ENCODE results near the gene KCNK6.
"Not testable (repeated sequence)": the region's sequence is repeated elsewhere in the genome, so short reads cannot be mapped to it uniquely, and the experiment has no call there.

Gene KCNK6

DNA sequence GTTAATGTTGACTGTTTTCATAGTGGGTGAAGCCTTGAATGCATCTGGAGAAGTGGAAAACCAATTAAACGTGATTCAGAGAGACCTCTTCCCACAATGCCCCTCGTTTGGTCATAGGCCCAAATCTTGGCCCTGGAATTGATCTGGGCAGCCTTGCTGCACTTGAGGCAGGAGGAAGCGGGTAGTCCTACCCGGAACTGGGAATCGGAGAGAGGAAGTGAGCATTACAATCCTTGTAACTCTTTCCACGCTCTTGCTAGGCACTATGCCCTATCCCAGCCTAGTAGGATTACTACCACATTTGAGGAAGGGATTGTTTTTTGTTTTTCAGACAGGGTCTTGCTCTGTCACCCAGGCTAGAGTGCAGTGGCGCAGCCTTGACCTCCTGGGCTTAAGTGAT, 3.6 kb downstream of the KCNK6 start:
- Histone ChIP-seq H3K27me3 (ENCODE audit: low read depth) (no peaks in the 10 kb centered on the region), H3K4me3 (no peak overlapping the region), H3K4me1 (0 out of 2 replicates have a peak, but pooled peaks cover 4% of the 10 kb centered on the region), H3K36me3 (replicated peaks) (0 out of 2 replicates have a peak, but pooled peaks cover 6% of the 10 kb centered on the region), H3K9me3 (no peaks in the 10 kb centered on the region)
- in situ Hi-C loops (cut with MboI; ENCODE audit: low sequenced_read_pairs) = no loop called here
- DNase-seq (ENCODE audit: low spot score in 2 of 2) = no peak

DNA sequence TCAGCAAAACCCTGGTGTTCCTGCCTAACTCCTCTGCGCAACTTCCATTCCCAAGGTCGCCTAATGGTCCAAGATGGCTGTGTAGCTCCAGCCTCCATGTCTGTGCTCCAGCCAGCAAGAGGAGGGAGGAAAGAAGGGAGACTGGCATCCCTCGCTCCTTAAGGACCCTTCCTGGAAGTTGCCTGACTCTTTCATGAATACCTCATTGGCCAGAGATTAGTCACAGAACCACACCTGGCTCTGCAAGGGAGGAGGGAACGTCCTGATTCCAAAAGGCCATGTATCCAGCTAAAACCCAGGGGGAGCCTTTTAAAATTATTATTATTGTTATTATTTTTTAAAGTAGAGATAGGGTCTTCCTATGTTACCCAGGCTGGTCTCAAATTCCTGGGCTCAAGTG, 4.8 kb downstream of the KCNK6 start:
- Histone ChIP-seq H3K36me3 (replicated peaks) (0 out of 2 replicates have a peak, but pooled peaks cover 6% of the 10 kb centered on the region), H3K9me3 (no peaks in the 10 kb centered on the region), H3K27me3 (ENCODE audit: low read depth) (no peaks in the 10 kb centered on the region), H3K4me1 (0 out of 2 replicates have a peak, but pooled peaks cover 3% of the 10 kb centered on the region), H3K4me3 (no peak overlapping the region)
- no peak for DNase-seq (ENCODE audit: low spot score in 2 of 2)
- in situ Hi-C loops (cut with MboI; ENCODE audit: low sequenced_read_pairs) = no loop called here

GRCh38 chr19:38326591-38326990, 6.9 kb downstream of the KCNK6 start:
- no peak for DNase-seq (ENCODE audit: low spot score in 2 of 2)
- Histone ChIP-seq H3K9me3 (no peaks in the 10 kb centered on the region), H3K4me1 (no peaks in the 10 kb centered on the region), H3K4me3 (no peak overlapping the region), H3K36me3 (replicated peaks) (0 out of 2 replicates have a peak, but pooled peaks cover 6% of the 10 kb centered on the region), H3K27me3 (ENCODE audit: low read depth) (no peaks in the 10 kb centered on the region)
- in situ Hi-C loops (cut with MboI; ENCODE audit: low sequenced_read_pairs) = loop anchor here (5.0 kb wide), 1 partner anchor 84 kb away; no protein-coding TSS in a partner anchor

DNA sequence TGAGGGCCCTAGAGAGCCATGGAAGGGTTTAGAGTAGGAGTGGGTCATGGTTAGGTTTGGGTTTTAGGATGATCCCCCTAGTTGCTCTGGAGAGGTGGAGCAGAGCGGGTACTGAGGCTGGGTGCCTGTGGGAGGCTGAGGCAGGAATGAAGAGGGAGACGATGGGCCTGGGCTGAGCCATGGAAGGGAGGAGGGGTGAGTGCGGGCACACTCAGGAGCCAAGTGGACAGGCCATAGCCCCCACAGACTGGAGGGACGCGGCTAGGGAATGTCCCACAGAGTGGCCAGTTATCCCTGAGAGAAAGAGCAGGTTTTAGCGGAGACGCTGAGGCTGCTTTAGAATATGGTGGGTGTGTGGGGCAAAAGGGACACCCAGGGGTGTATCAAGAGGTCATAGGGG, 10.0 kb downstream of the KCNK6 start:
- Histone ChIP-seq H3K27me3 (ENCODE audit: low read depth) (no peaks in the 10 kb centered on the region), H3K36me3 (replicated peaks) (0 out of 2 replicates have a peak, but pooled peaks cover 6% of the 10 kb centered on the region), H3K4me3 (no peak overlapping the region), H3K9me3 (no peaks in the 10 kb centered on the region), H3K4me1 (no peaks in the 10 kb centered on the region)
- in situ Hi-C loops (cut with MboI; ENCODE audit: low sequenced_read_pairs) = loop anchor here (5.0 to 10.0 kb wide), 2 partner anchors 87 to 435 kb away; no protein-coding TSS in a partner anchor
- DNase-seq (ENCODE audit: low spot score in 2 of 2) = no peak

DNA sequence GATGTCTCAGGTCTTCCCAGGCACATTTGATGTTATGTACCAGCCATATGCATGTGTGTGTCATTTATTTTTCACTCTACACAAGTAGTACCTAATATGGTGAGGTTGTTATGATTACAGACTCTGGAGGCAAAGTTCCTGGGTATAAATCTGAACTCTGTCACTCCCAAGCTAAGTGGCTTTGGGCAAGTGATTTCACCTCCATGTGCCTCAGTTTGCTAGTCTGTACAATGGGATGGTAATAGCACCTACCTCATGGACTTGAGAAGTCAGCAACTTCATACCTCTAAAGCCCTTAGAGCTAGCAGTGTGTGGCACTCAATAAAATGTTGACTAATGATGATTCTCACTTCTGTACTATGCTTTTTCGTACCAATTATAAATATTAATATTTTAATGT, 12.1 kb downstream of the KCNK6 start:
- Histone ChIP-seq H3K4me3 (no peak overlapping the region), H3K4me1 (no peaks in the 10 kb centered on the region), H3K9me3 (no peaks in the 10 kb centered on the region), H3K36me3 (replicated peaks) (0 out of 2 replicates have a peak, but pooled peaks cover 6% of the 10 kb centered on the region), H3K27me3 (ENCODE audit: low read depth) (no peaks in the 10 kb centered on the region)
- in situ Hi-C loops (cut with MboI; ENCODE audit: low sequenced_read_pairs) = loop anchor here (10.0 kb wide), 1 partner anchor 437 kb away; no protein-coding TSS in a partner anchor
- no peak for DNase-seq (ENCODE audit: low spot score in 2 of 2)

DNA sequence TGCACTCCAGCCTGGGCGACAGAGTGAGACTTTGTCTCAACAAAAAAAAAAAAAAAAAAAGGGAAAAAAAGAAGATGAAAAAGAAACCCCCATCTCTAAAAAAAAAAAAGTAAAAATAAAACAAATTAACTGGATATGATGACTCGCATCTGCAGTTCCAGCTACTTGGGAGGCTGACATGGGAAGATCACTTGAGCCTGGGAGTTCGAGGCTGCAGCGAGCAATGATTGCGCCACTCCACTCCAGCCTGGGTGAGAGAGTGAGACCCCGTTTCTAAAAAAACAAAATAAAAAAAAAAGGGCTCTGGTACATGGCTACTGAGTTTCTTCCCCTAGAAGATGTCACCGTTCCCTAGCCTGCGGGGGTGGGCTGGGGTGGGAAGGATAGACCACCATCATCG, 13.6 kb downstream of the KCNK6 start:
- DNase-seq (ENCODE audit: low spot score in 2 of 2) = no peak
- H3K9me3 ChIP-seq = no peaks in the 10 kb centered on the region
- in situ Hi-C loops (cut with MboI; ENCODE audit: low sequenced_read_pairs) = loop anchor here (10.0 kb wide), 1 partner anchor 438 kb away; no protein-coding TSS in a partner anchor
- H3K27me3 ChIP-seq (ENCODE audit: low read depth) = no peaks in the 10 kb centered on the region
- H3K4me3 ChIP-seq = no peak overlapping the region
- no peaks in the 10 kb centered on the region for H3K36me3 ChIP-seq (replicated peaks)
- H3K4me1 ChIP-seq = peaks cover 8% of the 10 kb centered on the region

DNA sequence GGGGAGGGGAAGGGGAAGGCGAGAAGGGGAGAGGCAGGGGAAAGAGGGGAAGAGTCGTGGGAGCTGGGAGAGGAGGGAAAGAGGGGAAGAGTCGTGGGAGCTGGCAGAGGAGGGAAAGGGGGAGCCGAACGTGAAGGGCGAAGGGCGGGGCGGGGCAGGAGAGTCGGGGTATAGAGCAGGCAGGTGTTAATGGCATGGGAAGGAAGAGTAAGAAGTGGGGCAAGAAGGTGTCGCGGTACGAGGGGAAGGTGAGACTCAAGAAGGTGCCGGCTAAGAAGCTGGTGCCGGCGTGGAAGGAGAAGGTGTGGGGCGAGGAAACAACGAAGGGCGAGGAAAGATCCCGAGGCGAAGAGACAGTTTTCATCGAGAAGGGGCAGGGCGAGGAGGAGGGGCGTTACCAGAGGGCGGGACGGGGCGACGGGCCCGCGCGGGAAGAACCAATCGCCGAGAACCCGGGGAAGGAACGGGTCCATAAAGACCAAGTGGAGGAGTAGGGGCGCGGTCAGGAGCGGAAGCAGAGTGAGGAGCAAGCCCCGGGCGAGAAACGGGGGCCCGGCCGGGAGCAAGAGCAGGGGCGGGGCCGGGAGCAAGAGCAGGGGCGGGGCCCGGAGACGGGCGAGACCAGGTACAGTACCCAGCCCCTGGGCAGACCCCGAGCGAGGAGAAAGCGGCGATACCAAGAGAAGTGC, 16.4 kb downstream of the KCNK6 start:
- H3K4me3 ChIP-seq = peak overlapping the region; percentile 49
- peak; percentile 97 to 99 for DNase-seq (ENCODE audit: low spot score in 2 of 2)
- H3K9me3 ChIP-seq = no peaks in the 10 kb centered on the region
- H3K27me3 ChIP-seq (ENCODE audit: low read depth) = no peaks in the 10 kb centered on the region
- peaks cover 5% of the 10 kb centered on the region for H3K36me3 ChIP-seq (replicated peaks)
- H3K4me1 ChIP-seq = peaks cover 25% of the 10 kb centered on the region
- in situ Hi-C loops (cut with MboI; ENCODE audit: low sequenced_read_pairs) = loop anchor here (10.0 kb wide), 1 partner anchor 441 kb away; no protein-coding TSS in a partner anchor

GRCh38 chr19:38336638-38337359, 17.2 kb downstream of the KCNK6 start:
- in situ Hi-C loops (cut with MboI; ENCODE audit: low sequenced_read_pairs) = loop anchor here (10.0 kb wide), 1 partner anchor 442 kb away; no protein-coding TSS in a partner anchor
- H3K4me3 ChIP-seq = peak overlapping the region; percentile 49
- no peaks in the 10 kb centered on the region for H3K9me3 ChIP-seq
- DNase-seq (ENCODE audit: low spot score in 2 of 2) = peak; percentile 96 to 99
- H3K4me1 ChIP-seq = peaks cover 25% of the 10 kb centered on the region
- peaks cover 5% of the 10 kb centered on the region for H3K36me3 ChIP-seq (replicated peaks)
- H3K27me3 ChIP-seq (ENCODE audit: low read depth) = no peaks in the 10 kb centered on the region

GRCh38 chr19:38337360-38337653, 17.7 kb downstream of the KCNK6 start:
- no peaks in the 10 kb centered on the region for H3K27me3 ChIP-seq (ENCODE audit: low read depth)
- no peaks in the 10 kb centered on the region for H3K9me3 ChIP-seq
- peaks cover 25% of the 10 kb centered on the region for H3K4me1 ChIP-seq
- H3K36me3 ChIP-seq (replicated peaks) = peaks cover 5% of the 10 kb centered on the region
- peak overlapping the region; percentile 49 for H3K4me3 ChIP-seq
- in situ Hi-C loops (cut with MboI; ENCODE audit: low sequenced_read_pairs) = loop anchor here (10.0 kb wide), 1 partner anchor 443 kb away; no protein-coding TSS in a partner anchor
- no peak for DNase-seq (ENCODE audit: low spot score in 2 of 2)

DNA sequence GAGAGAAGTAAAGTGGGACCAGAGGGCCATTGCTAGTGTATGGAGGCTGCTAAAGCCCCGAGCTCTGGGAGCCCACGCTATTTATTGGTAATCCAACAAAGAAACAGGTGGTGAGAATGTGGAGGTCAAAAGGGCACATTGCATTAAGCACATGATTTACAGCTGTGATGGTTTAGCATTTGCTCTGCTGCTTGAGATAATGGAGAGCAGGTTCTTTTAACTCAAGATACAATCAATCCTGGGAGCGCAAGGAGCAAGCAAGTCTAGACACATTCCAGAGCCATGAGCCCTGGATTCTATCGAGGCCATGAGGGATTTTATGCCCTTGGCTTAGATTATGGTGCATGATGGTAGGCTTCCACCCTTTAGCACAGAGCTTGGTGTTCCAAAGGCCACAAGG, 19.4 kb downstream of the KCNK6 start:
- peak; percentile 49 to 74 for DNase-seq (ENCODE audit: low spot score in 2 of 2)
- H3K9me3 ChIP-seq; H3K36me3 ChIP-seq (replicated peaks); H3K27me3 ChIP-seq (ENCODE audit: low read depth): not testable (repeated sequence)
- in situ Hi-C loops (cut with MboI; ENCODE audit: low sequenced_read_pairs) = loop anchor here (10.0 kb wide), 1 partner anchor 444 kb away; no protein-coding TSS in a partner anchor
- Histone ChIP-seq H3K4me3 (peak overlapping the region; percentile 11), H3K4me1 (peaks cover 25% of the 10 kb centered on the region)

GRCh38 chr19:38340927-38341326, 21.3 kb downstream of the KCNK6 start:
- in situ Hi-C loops (cut with MboI; ENCODE audit: low sequenced_read_pairs) = no loop called here
- Histone ChIP-seq H3K4me3 (no peak overlapping the region), H3K9me3 (no peaks in the 10 kb centered on the region), H3K4me1 (peaks cover 25% of the 10 kb centered on the region), H3K36me3 (replicated peaks) (peaks cover 8% of the 10 kb centered on the region), H3K27me3 (ENCODE audit: low read depth) (no peaks in the 10 kb centered on the region)
- DNase-seq (ENCODE audit: low spot score in 2 of 2) = no peak

- in situ Hi-C loops (cut with MboI; ENCODE audit: low sequenced_read_pairs) = no loop called here
- no peaks in the 10 kb centered on the region for H3K27me3 ChIP-seq (ENCODE audit: low read depth)
- 0 out of 2 replicates have a peak, but pooled peaks cover 3% of the 10 kb centered on the region for H3K36me3 ChIP-seq (replicated peaks)
- H3K9me3 ChIP-seq = no peaks in the 10 kb centered on the region
- no peak overlapping the region for H3K4me3 ChIP-seq
- DNase-seq (ENCODE audit: low spot score in 2 of 2) = no peak
- no peaks in the 10 kb centered on the region for H3K4me1 ChIP-seq
These were observed 27.2 kb downstream of the KCNK6 start for GRCh38 chr19:38346837-38347236.

DNA sequence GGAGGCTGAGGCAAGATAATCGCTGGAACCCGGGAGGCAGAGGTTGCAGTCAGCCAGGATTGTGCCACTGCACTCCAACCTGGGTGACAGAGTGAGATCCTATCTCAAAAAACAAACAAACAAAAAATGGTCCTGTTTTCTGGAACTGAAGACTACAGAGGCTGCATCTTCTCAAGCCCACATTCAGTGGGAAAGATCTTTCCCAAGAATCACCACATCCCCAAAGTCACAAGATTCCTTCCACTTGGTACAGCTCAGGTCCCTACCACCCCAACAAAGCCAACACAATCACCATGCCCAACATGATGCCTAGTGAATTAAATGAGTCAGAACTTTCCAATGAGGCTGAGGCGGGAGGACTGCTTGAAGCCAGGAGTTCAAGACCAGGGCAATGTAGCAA, 31.2 kb downstream of the KCNK6 start:
- 0 out of 2 replicates have a peak, but pooled peaks cover under 1% of the 10 kb centered on the region for H3K36me3 ChIP-seq (replicated peaks)
- H3K9me3 ChIP-seq = no peaks in the 10 kb centered on the region
- no peak overlapping the region for H3K4me3 ChIP-seq
- H3K4me1 ChIP-seq = no peaks in the 10 kb centered on the region
- in situ Hi-C loops (cut with MboI; ENCODE audit: low sequenced_read_pairs) = no loop called here
- no peaks in the 10 kb centered on the region for H3K27me3 ChIP-seq (ENCODE audit: low read depth)
- DNase-seq (ENCODE audit: low spot score in 2 of 2) = no peak

DNA sequence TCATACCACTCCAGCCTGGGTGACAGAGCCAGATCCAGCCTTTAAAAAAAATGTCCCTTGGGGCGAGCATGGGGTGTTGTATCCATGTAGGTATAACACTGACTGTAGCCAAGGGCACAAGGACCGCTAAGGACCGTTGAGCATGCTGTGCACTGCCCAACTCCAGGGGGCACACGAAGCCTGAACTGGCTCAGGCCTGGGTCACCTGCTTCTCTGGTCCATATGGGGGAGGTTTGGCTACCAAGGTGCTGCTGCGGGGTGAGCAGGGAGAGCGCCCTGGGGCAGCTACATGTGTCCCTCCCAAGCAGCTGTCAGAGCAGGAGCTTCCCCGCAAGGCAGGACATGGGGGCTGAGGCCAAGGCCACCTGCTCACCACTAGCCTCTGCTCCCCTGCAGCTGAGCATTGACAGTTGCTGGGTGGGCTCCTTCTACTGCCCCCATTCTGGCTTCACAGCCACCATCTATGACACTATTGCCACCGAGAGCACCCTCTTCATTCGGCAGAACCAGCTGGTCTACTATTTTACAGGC, 32.3 kb downstream of the KCNK6 start:
- H3K4me3 ChIP-seq = no peak overlapping the region
- H3K36me3 ChIP-seq (replicated peaks) = no peaks in the 10 kb centered on the region
- no peak for DNase-seq (ENCODE audit: low spot score in 2 of 2)
- in situ Hi-C loops (cut with MboI; ENCODE audit: low sequenced_read_pairs) = no loop called here
- no peaks in the 10 kb centered on the region for H3K9me3 ChIP-seq
- no peaks in the 10 kb centered on the region for H3K4me1 ChIP-seq
- H3K27me3 ChIP-seq (ENCODE audit: low read depth) = no peaks in the 10 kb centered on the region

Measured in HAP-1 (cell line).